HuH-7.5 (cell line): ENCODE results near the gene ADGRG1.
"Not testable (repeated sequence)": the region's sequence is repeated elsewhere in the genome, so short reads cannot be mapped to it uniquely, and the experiment has no call there.

Source experiments
- DNase-seq: peaks from one replicate; pipeline ENCODE4 v3.0.0; 2011; ENCODE audit warnings: low spot score

The ADGRG1 gene

GRCh38 chr16:57699899-57700298, 71.5 kb downstream of the ADGRG1 start:
- no peak for DNase-seq

- no peak for DNase-seq
These were observed 72.5 kb downstream of the ADGRG1 start for GRCh38 chr16:57700781-57701551.

- DNase-seq = no peak
These were observed 73.4 kb downstream of the ADGRG1 start for GRCh38 chr16:57701759-57702371.

DNA sequence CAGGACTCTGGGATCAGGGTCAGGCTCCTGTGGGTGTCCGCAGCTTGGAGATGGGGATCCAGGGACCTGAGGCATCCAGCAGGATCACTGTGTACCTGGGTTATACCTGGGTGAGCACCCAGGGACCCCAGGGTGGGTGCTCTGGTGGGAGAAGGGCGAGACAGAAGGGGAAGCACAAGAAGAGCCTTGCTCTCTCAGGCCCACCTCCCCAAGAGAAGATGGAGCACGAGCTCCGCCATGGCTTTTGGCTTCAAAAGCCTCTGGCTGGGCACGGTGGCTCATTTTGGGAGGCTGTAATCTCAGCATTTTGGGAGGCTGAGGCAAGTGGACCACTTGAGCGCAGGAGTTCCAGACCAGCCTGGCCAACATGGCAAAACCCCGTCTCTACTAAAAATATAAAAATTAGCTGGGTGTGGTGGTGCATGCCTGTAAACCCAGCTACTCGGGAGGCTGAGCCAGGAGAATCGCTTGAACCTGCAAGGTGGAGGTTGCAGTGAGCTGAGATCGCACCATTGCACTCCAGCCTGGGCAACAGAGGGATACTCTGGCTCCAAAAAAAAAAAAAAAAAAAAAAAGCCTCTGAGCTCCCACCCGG, 75.1 kb downstream of the ADGRG1 start:
- peak; percentile 57 for DNase-seq

GRCh38 chr16:57704011-57704904, 75.8 kb downstream of the ADGRG1 start:
- DNase-seq = no peak

DNA sequence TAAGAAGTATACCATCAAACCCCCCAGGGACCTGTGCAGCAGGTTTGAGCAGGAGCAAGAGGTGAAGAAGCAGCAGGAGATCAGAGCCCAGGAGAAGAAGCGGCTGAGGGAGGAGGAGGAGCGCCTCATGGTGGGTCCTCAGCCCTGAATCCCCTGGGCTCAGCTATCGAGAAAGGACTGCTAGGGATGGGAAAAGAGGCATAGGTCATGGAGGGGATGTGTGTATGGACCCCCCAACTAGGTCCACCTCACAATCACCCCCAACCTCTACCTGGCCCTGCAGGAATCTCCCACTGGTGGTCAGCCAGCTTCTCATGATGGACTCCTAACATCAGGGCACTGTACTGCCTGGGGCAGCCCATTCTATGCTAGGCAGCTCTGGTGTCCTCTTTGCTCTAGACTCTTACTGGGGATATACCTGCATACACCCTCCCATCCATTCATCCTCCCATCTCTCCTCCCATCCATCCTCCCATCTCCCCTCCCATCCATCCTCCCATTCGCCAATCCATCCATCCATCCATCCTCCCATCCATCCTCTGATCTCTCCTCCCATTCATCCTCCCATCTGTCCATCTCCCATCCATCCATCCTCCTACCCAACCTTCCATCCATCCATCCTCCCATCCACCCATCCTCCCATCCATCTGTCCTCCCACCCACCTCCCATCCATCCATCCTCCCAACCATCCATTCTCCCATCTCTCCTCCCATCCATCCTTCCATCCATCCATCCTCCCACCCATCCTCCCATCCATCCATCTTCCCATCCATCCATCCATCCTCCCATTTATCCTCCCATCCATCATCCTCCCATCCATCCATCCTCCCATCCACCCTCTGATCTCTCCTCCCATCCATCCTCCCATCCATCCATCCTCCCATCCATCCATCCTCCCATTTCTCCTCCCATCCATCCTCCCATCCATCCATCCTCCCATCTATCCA, 76.7 kb downstream of the ADGRG1 start:
- DNase-seq = no peak

GRCh38 chr16:57706717-57707116, 78.3 kb downstream of the ADGRG1 start:
- DNase-seq = no peak

DNA sequence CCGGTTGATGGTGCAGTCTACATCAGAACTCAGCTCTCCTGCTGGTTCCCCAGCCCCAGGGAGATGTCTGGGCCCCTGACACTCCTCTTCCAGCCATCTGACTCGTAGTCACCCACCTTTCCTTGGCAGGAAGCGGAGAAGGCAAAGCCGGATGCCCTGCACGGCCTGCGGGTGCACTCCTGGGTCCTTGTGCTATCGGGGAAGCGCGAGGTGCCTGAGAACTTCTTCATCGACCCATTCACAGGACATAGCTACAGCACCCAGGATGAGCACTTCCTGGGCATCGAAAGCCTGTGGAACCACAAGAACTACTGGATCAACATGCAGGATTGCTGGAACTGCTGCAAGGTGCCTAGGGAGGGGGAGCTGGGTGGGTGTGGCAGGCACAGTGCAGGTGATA, 78.9 kb downstream of the ADGRG1 start:
- DNase-seq = no peak

- no peak for DNase-seq
These were observed 79.7 kb downstream of the ADGRG1 start for GRCh38 chr16:57708168-57708567.

DNA sequence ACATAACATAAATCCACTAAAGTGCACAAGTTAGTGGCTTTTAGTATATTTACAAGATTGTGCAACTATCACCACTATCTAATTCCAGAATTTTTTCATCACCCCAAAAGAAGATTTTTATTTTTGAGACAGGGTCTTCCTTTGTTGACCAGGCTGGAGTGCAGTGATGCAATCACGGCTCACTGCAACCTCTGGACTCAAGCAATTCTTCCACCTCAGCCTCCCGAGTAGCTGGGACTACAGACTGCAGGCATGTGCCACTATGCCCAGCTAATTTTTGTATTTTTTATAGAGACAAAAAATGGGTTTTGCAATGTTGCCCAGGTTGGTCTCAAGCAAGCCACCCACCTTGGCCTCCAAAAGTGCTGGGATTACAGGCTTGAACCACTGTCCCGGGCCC, 81.2 kb downstream of the ADGRG1 start:
- no peak for DNase-seq

DNA sequence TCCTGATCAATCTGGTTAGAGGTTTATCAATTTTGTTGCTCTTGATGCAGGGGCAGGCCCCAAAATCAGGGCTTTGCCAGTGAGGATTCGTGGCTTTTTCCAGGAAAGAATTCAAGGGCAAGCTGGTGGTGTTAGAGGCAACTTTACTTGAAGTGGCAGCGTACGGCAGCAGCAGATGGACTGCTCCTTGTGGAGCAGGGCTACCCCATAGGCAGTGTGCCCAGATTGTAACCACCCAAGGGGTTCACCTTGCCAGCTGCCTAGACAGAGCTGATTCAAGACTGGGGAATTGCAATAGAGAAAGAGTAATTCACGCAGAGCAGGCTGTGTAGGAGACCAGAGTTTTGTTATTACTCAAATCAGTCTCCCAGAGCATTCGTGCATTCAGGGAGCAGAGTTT, 82.9 kb downstream of the ADGRG1 start:
- DNase-seq = no peak

GRCh38 chr16:57711993-57712392, 83.6 kb downstream of the ADGRG1 start:
- DNase-seq = no peak

- not testable (repeated sequence) for DNase-seq
These were observed 84.1 kb downstream of the ADGRG1 start for GRCh38 chr16:57712569-57712968.

- no peak for DNase-seq
These were observed 85.2 kb downstream of the ADGRG1 start for GRCh38 chr16:57713596-57713995.

DNA sequence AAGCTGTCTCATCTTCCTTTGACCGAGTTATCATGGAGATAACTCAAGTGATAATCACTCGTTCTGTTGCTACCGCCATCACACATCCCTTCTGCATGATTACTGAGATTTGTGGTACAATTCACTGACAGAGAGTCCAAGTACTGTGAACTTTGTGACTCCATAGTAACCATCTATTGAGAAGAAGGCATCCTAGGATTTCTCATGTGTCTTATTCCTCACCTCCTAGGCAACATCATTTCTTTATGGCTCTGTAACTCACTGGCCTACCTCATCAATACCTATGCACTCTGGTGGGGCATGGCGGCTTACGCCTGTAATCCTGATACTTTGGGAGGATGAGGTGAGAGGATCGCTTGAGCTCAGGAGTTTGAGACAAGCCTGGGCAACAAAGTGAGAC, 85.6 kb downstream of the ADGRG1 start:
- DNase-seq = no peak
